Activated CD4-positive, CD25-positive, alpha-beta regulatory T cell treated with anti-CD3 and anti-CD28 coated beads, Interleukin-2, amount 50 U/mL, for 24 hours (primary cell): ENCODE results near the gene SLC6A7.
"Not testable (repeated sequence)": the region's sequence is repeated elsewhere in the genome, so short reads cannot be mapped to it uniquely, and the experiment has no call there.

Experiments used
- ATAC-seq, 2 donors: fragments of 150-1000 bp; cut with Tn5 transposase; one replicate each; pipeline ENCODE4 v1.10.0; 2021; ENCODE audit warnings: mild to moderate bottlenecking in 1 of 2, moderate library complexity in 1 of 2

Gene SLC6A7

GRCh38 chr5:150244209-150244608, 54.3 kb downstream of the SLC6A7 start:
- ATAC-seq, result no peak

- ATAC-seq, result no peak
Measured at GRCh38 chr5:150245111-150245789, 55.4 kb downstream of the SLC6A7 start.

GRCh38 chr5:150245808-150246207, 55.9 kb downstream of the SLC6A7 start:
- ATAC-seq, result no peak

- ATAC-seq, result no peak
Measured at GRCh38 chr5:150246429-150246828, 56.6 kb downstream of the SLC6A7 start.

GRCh38 chr5:150246835-150247234, 57.0 kb downstream of the SLC6A7 start:
- ATAC-seq, result no peak

GRCh38 chr5:150247726-150248125, 57.9 kb downstream of the SLC6A7 start:
- no peak for ATAC-seq

- not testable (repeated sequence) for ATAC-seq
Measured at GRCh38 chr5:150248493-150248892, 58.6 kb downstream of the SLC6A7 start.

- no peak for ATAC-seq
Measured at GRCh38 chr5:150248946-150249345, 59.1 kb downstream of the SLC6A7 start.

- no peak for ATAC-seq
Measured at GRCh38 chr5:150249744-150250143, 59.9 kb downstream of the SLC6A7 start.

- ATAC-seq, result no peak
Measured at GRCh38 chr5:150251504-150251903, 61.6 kb downstream of the SLC6A7 start.

- no peak for ATAC-seq
Measured at GRCh38 chr5:150252489-150252888, 62.6 kb downstream of the SLC6A7 start.

GRCh38 chr5:150253416-150254208, 63.8 kb downstream of the SLC6A7 start:
- no peak for ATAC-seq

GRCh38 chr5:150254363-150254762, 64.5 kb downstream of the SLC6A7 start:
- no peak for ATAC-seq

- no peak for ATAC-seq
Measured at GRCh38 chr5:150254774-150255173, 64.9 kb downstream of the SLC6A7 start.

GRCh38 chr5:150255659-150256409, 66.0 kb downstream of the SLC6A7 start:
- ATAC-seq, result no peak

GRCh38 chr5:150256410-150257064, 66.7 kb downstream of the SLC6A7 start:
- no peak for ATAC-seq

GRCh38 chr5:150257424-150257823, 67.6 kb downstream of the SLC6A7 start:
- no peak for ATAC-seq

- no peak for ATAC-seq
Measured at GRCh38 chr5:150258130-150258529, 68.3 kb downstream of the SLC6A7 start.
